NCI-H524 (cell line): Measurements from ENCODE around the gene CDA.
A peak's percentile ranks its signal among the peaks of the same experiment; 100 is the strongest.

Experiments
- DNase-seq, 2 experiments: peaks; one replicate each; lab custom pipeline; 2025; lab: John Stamatoyannopoulos, UW

The CDA gene

DNA sequence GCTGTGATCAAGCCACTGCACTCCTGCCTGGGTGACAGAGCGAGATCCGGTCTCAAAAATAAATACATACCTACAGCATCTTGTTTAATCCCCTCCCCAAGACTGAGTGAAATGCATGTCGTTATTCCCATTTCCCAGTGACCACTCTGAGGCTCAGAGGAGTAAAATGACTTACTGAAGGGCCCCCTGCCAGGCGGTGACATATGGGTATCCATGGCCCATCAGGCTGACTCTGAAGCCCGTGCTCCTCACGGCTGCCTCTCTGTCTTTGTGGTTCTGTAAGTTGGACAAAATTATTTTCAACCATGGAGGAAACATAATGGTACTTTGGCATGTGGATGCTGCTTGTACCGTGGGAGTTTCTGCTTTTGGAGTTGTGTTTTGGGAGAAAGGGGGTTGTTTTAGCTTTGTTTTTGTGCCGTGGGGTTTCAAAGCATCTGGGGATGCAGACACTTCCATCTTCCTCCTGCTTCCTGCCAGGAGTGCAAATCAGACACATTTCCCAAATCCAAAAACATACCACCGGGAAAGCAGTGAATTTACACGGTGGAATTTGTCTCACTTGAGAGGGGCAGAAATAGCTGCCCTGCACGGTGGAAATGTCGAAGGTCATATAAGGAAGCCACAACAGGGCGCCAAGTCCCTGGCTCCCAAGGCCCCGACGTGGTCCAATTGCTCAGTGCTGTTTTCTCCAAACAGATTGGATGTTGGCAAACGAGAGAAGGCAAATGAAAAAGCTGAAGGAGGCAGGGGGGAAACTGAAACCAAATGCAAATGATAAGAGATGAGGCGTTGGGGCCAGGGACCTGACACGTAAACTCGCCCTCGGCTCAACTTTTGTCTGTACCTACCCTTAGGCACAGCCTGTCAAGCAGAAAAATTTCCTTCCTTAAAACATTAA, 27.3 kb downstream of the CDA start:
- DNase-seq = peak; percentile 10 to 31

GRCh38 chr1:20616847-20617487, 28.1 kb downstream of the CDA start:
- no peak for DNase-seq

- no peak for DNase-seq
These were observed 29.7 kb downstream of the CDA start for GRCh38 chr1:20618550-20618949.

GRCh38 chr1:20619999-20620398, 31.1 kb downstream of the CDA start:
- no peak for DNase-seq

GRCh38 chr1:20621012-20621411, 32.1 kb downstream of the CDA start:
- DNase-seq = no peak

DNA sequence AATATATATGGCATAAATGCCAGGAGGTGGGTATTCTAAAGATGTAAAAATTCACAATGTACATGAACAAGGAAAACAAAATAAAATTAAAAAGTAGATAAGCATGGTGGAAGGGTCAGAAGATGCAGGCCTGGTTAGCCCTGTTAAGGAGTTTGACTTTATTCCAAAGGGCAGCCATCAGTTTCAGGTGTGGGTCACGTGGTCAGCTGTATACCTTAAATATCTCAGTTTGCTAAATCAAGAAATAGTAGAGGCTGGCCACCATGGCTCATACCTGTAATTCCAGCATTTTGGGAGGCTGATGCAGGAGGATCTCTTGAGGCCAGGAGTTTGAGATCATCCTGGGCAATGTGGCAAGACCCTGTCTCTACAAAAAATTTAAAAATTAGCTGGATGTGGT, 35.8 kb downstream of the CDA start:
- no peak for DNase-seq

DNA sequence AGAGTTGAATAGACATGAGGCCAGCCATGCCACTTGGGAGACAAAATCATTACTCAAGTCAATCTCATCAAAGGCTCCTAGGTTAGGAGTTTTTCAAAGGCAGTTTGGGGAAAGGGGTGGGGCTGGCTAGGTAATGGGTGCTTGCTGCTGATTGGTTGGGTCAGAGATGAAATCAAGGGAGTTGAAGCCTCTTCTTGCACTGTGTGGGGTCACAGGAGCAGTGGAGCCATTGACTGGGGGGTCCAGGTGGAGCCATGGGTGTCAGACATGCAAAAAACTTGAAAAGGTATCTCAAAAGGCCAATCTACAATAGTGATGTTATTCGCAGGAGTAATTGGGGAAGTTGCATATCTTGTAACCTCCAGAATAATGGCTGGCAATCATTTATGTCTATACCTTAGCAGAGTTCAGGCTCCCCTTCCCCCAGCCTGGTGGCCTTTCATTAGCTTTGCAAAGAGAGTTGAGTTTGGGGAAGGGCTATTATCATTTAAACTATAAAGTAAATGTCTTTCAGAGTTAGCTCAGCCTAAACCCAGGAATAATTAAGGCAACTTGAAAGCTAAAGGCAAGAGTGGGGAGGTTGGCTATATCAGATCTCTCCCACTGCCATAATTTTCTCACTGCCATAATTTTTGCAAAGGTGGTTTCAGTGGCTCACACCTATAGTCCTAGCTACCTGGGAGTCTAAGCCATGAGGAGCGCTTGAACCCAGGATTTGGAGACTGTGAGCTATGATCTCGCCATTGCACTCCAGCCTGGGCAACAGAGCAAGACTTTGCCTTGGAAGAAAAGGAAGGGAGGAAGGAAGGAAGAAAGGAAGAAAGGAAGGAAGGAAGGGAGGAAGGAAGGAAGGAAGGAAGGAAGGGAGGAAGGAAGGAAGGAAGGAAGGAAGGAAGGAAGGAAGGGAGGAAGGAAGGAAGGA, 36.5 kb downstream of the CDA start:
- no peak for DNase-seq

- DNase-seq = no peak
These were observed 37.2 kb downstream of the CDA start for GRCh38 chr1:20626098-20626427.

GRCh38 chr1:20626524-20626923, 37.6 kb downstream of the CDA start:
- DNase-seq = no peak

DNA sequence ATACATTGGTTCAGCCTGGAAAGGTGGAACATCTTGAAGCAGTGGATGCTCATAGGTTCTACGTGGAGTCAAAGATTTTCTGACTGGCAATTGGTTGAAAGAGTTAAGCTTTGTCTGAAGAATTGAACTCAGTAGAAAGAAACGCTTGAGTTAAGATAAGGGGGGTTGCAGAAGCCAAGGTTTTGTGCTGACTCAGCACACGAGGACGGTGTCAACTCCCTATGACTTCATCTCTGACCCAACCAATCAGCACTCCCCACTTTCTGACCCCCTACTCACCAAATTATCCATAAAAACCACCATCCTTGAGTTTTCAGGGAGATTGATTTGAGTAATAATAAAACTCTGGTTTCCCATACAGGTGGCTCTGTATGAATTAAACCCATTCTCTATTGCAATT, 41.8 kb downstream of the CDA start:
- no peak for DNase-seq

- no peak for DNase-seq
These were observed 43.5 kb downstream of the CDA start for GRCh38 chr1:20632386-20632785.

GRCh38 chr1:20633190-20634064, 44.5 kb downstream of the CDA start, which contains the start of gene PINK1:
TSS of gene PINK1 (plus strand) at chr1:20633458. CDS start at chr1:20633549, 91 bp downstream.
- DNase-seq = peak; percentile 55 to 69

GRCh38 chr1:20634065-20634593, 45.2 kb downstream of the CDA start:
- no peak for DNase-seq

GRCh38 chr1:20634594-20635084, 45.7 kb downstream of the CDA start:
- DNase-seq = peak in 1 of 2 experiments; percentile 24

GRCh38 chr1:20636785-20637347, 48.0 kb downstream of the CDA start:
- DNase-seq = no peak

GRCh38 chr1:20640183-20640597, 51.3 kb downstream of the CDA start:
- peak in 1 of 2 experiments; percentile 47 for DNase-seq

GRCh38 chr1:20641975-20642374, 53.1 kb downstream of the CDA start:
- DNase-seq = no peak

GRCh38 chr1:20643080-20643479, 54.2 kb downstream of the CDA start:
- DNase-seq = no peak

- DNase-seq = no peak
These were observed 55.5 kb downstream of the CDA start for GRCh38 chr1:20644416-20644815.

GRCh38 chr1:20645414-20645813, 56.5 kb downstream of the CDA start:
- DNase-seq = no peak

DNA sequence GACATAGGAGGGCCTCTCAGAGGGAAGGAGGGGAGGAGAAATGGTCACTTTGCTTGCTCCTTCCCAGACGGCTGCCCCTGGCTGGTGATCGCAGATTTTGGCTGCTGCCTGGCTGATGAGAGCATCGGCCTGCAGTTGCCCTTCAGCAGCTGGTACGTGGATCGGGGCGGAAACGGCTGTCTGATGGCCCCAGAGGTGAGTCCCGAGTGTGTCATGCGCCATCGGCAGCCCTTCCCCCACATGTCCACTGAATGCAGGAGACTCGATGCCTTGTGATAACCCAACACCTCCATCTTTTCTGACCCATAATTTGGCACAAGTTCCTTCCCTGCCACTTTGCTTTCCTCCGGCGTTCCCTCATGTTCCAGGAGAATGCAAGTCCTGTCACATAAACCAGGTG, 59.5 kb downstream of the CDA start:
- no peak for DNase-seq
